ENCODE measurements around the gene PPP4R3A. TPM values are rescaled to one million over a fixed set of nuclear protein-coding genes. Genes with fewer than 3 reads are reported as not detected.

Gene PPP4R3A
- total RNA-seq, 3 donors from 2014 or later, result 83.9 to 127 (median 98.6) TPM

- Histone ChIP-seq H3K4me1 (no peaks in the 10 kb centered on the region), H3K27me3 (no peaks in the 10 kb centered on the region), H3K9me3 (no peaks in the 10 kb centered on the region), H3K36me3 (no peaks in the 10 kb centered on the region), H3K4me3 (no peak overlapping the region), H3K27ac (no peak overlapping the region)
- TF ChIP-seq CTCF (IDR thresholded peaks at IDR 0.05) (no peak), POLR2A (IDR thresholded peaks at IDR 0.05) (no peak), POLR2AphosphoS5 (IDR thresholded peaks at IDR 0.05) (no peak)
- DNase-seq (ENCODE audit: low spot score in 2 of 2), result no peak
- intact Hi-C loops (cut with DNase I; ENCODE audit: low total_unique reads), result no loop called here
Observed at GRCh38 chr14:91484744-91485143, 25.4 kb downstream of the PPP4R3A start.

GRCh38 chr14:91484186-91484585 lies 25.9 kb downstream of the PPP4R3A start:
- DNase-seq (ENCODE audit: low spot score in 2 of 2), result no peak
- Histone ChIP-seq H3K4me1 (no peaks in the 10 kb centered on the region), H3K9me3 (no peaks in the 10 kb centered on the region), H3K36me3 (no peaks in the 10 kb centered on the region), H3K27ac (no peak overlapping the region), H3K4me3 (no peak overlapping the region), H3K27me3 (no peaks in the 10 kb centered on the region)
- intact Hi-C loops (cut with DNase I; ENCODE audit: low total_unique reads), result no loop called here
- TF ChIP-seq POLR2AphosphoS5 (IDR thresholded peaks at IDR 0.05) (no peak), POLR2A (IDR thresholded peaks at IDR 0.05) (no peak), CTCF (IDR thresholded peaks at IDR 0.05) (no peak)

GRCh38 chr14:91482263-91483013 lies 27.7 kb downstream of the PPP4R3A start:
- no peak overlapping the region for H3K27ac ChIP-seq
- no peaks in the 10 kb centered on the region for H3K36me3 ChIP-seq
- no peak overlapping the region for H3K4me3 ChIP-seq
- no peak for TF ChIP-seq POLR2AphosphoS5 (IDR thresholded peaks at IDR 0.05)
- TF ChIP-seq CTCF (IDR thresholded peaks at IDR 0.05), result no peak
- no peak for TF ChIP-seq POLR2A (IDR thresholded peaks at IDR 0.05)
- H3K27me3 ChIP-seq, result no peaks in the 10 kb centered on the region
- H3K4me1 ChIP-seq, result no peaks in the 10 kb centered on the region
- no peak for DNase-seq (ENCODE audit: low spot score in 2 of 2)
- no peaks in the 10 kb centered on the region for H3K9me3 ChIP-seq
- intact Hi-C loops (cut with DNase I; ENCODE audit: low total_unique reads), result no loop called here

- Histone ChIP-seq H3K36me3 (peaks cover 5% of the 10 kb centered on the region), H3K4me3 (no peak overlapping the region), H3K4me1 (no peaks in the 10 kb centered on the region), H3K9me3 (no peaks in the 10 kb centered on the region), H3K27me3 (no peaks in the 10 kb centered on the region), H3K27ac (no peak overlapping the region)
- intact Hi-C loops (cut with DNase I; ENCODE audit: low total_unique reads), result no loop called here
- no peak for TF ChIP-seq CTCF (IDR thresholded peaks at IDR 0.05)
- TF ChIP-seq POLR2AphosphoS5 (IDR thresholded peaks at IDR 0.05), result no peak
- TF ChIP-seq POLR2A (IDR thresholded peaks at IDR 0.05), result no peak
- no peak for DNase-seq (ENCODE audit: low spot score in 2 of 2)
Observed at GRCh38 chr14:91477388-91477787, 32.7 kb downstream of the PPP4R3A start.

- Histone ChIP-seq H3K4me1 (no peaks in the 10 kb centered on the region), H3K27ac (no peak overlapping the region), H3K9me3 (no peaks in the 10 kb centered on the region), H3K4me3 (no peak overlapping the region), H3K27me3 (no peaks in the 10 kb centered on the region), H3K36me3 (peaks cover 5% of the 10 kb centered on the region)
- TF ChIP-seq POLR2A (IDR thresholded peaks at IDR 0.05) (no peak), CTCF (IDR thresholded peaks at IDR 0.05) (no peak), POLR2AphosphoS5 (IDR thresholded peaks at IDR 0.05) (no peak)
- intact Hi-C loops (cut with DNase I; ENCODE audit: low total_unique reads), result no loop called here
- DNase-seq (ENCODE audit: low spot score in 2 of 2), result no peak
Observed at GRCh38 chr14:91473046-91473445, 37.1 kb downstream of the PPP4R3A start.

All from breast epithelium (tissue), 4 donors.